GM19239 (cell line): ENCODE results near the gene SEMA4G.

Source experiments
- DNase-seq: peaks from one replicate; pipeline ENCODE4 v3.0.0; 2011; ENCODE audit warnings: low spot score; ENCODE audit not compliant: insufficient read length
- FAIRE-seq: peaks from 2 replicates; lab custom pipeline; 2011; peaks lifted over from hg19 to GRCh38; lab: Jason Lieb, UNC

Gene SEMA4G, protein sequence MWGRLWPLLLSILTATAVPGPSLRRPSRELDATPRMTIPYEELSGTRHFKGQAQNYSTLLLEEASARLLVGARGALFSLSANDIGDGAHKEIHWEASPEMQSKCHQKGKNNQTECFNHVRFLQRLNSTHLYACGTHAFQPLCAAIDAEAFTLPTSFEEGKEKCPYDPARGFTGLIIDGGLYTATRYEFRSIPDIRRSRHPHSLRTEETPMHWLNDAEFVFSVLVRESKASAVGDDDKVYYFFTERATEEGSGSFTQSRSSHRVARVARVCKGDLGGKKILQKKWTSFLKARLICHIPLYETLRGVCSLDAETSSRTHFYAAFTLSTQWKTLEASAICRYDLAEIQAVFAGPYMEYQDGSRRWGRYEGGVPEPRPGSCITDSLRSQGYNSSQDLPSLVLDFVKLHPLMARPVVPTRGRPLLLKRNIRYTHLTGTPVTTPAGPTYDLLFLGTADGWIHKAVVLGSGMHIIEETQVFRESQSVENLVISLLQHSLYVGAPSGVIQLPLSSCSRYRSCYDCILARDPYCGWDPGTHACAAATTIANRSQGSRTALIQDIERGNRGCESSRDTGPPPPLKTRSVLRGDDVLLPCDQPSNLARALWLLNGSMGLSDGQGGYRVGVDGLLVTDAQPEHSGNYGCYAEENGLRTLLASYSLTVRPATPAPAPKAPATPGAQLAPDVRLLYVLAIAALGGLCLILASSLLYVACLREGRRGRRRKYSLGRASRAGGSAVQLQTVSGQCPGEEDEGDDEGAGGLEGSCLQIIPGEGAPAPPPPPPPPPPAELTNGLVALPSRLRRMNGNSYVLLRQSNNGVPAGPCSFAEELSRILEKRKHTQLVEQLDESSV

DNA sequence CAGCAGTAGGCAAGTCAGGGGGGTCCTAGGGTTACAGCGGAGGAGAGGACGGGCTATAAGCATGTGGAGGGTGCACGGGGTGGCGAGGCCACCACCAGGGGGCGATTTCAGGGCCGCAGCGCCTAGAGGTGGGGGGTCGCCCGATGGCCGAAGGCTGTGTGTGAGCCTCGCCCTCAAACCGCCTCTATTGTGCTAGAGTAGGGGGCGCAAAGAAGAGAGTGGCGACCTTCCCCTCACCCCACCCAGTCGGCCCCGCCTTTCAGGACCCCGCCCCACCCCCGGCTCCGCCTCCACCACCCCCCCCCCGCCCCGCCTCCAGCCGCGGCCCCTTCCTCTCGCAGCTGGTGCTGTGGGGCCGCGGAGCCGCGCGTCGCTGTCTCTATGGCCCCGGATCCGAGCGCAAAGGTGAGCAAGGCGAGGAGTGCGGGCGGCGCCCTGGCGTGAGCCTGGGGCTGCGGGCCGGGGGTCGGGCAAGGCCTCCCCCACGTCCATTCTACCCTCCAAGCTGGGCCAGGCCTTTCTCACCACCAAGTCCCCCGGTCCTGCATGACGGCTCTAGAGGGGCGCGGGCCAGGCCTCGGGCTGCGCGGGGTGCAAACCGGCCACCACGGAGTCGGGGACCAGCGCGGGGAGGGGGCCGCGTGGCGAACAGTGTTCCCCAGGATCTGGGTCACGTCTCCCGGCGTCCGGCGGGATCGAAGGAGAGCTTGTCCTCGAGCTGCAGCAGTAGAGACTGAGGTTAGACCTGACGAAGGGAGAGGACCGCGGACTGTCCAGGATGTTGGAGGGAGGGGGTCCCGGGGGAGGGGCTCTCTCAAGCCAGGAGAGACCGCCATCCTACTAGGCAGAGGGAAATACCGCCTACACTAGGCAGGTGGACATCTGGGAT is at the start of gene SEMA4G:
Gene SEMA4G, plus strand, starts transcription at position 318 of the 889 bp plus-strand sequence. CDS start 3,409 bp downstream, outside the sequence.
- peak; percentile 57 for DNase-seq
- FAIRE-seq, result no peak

DNA sequence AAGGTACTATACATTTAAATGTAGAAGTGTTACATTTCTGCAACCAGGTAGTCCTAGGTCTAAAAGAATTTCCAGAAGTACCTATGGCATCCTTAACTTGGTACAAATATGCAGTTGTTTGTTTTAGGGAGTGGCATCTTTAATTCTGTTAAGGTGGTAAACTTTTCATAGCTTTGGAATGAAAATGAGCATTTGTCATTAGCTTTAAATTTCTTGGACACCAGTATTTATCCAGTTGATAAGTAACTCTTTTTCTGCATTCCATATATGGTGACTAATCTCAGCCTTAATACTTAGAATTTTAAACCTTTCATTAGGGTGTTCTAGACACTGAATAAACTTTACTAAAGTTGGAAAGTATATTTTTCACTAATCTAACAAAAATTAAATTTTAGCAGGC is 45.7 kb upstream of the SEMA4G start:
- DNase-seq (no peak), FAIRE-seq (no peak)

DNA sequence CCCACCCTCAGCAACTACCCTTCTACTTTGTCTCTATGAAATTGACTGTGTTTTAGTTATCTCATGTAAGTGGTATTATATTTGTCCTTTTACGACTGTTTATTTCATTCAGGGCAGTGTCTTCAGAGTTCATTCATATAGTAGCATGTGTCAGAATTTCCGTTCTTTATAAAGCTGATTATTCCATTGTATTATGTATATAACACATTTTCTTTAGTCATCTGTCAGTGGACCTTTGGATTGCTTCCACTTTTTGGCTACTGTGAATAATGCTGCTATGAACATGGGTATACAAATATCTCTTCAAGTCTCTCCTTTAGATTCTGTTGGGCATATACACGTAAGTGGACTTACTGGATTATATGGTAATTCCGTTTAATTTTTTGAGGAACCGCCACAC is 42.0 kb upstream of the SEMA4G start:
- FAIRE-seq (no peak), DNase-seq (no peak)

DNA sequence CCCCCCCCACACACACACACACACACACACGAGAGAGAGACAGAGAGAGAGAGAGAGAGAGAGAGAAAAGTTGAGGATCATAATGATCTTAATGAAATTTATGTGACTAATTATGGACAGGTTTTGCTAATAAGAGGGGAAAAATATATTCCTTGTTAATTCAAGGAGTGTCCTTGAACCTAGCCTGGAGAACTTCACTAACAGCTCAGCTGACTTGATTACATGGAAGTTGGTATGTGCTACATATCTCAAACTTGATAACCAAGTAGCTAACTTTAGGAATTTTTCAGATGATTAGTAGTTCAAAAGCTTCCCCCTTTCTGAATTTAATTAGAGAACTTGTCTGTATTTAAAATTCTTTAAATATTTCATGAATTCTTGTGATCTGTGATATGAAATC is 41.3 kb upstream of the SEMA4G start:
- FAIRE-seq (no peak), DNase-seq (no peak)

DNA sequence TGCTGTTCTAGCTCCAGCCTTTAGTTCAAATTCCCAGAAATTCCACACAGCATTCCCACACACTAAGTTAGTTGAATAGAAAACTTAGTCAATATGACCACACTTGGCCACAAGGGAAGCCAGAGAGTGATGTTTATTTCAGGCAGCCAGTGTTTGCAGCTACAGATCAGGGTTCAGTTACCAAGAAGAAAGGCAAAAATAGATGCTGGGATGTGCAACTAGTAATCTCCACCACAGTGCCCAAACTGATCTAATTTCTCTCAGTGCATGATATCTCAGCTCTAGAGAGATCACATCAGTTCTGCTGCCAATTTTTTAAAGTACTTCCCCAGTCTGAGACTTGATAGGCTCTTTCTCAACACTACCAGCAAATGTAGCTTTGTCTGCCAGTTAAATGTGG is 38.9 kb upstream of the SEMA4G start:
- DNase-seq (no peak), FAIRE-seq (no peak)

DNA sequence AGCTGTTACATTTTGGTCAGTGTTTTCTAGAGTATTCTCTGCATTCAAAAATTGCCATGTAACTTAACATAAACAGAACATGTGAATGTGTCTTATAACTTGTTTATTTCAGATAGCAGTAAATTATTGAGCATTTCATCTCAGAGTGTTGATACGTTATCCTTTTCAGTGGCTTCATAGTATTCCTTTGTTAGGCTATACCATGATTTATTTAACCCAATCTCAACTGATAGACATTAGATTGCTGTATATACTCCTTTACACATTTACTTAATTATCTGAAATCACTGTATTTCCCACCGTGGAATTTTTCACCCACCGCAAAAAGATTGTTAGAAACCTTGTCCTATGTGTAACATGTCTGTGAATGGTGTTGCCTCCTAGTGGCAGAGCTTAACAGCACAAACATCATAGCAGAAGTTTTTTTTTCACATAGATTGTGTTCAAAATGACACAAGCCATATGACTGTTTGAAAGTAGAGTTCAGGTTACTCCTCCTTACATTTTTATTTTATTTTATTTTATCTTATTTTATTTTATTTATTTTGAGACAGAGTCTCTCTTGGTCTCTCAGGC is 35.1 kb upstream of the SEMA4G start:
- no peak for DNase-seq

DNA sequence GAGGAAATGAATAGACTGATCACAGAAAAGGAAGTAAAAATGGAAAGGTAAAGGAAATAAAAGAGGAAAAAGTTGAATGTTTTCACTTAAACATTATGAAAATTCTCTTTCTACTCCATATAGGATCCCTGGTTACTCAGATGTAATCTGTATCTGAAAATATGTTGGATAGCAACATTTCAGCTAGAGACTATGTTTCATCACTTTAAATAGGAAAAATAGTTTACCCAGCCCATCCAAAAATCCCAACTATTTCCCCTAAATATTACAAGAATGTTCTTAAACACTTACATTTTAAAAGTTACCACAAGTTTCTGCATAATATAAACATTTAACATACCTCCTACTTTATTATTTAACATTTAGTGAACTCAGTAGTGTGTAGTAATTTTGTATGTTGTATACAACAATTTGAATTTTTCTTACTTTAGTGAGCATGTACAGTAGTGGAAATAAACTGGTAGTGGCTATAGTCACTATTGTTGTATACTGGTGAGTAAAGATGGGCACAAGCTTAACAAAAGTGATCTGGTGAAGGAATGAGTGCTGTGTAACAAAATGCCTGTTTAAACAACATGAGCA is 29.4 kb upstream of the SEMA4G start:
- DNase-seq (no peak), FAIRE-seq (no peak)

More for the DNA sequence above, 35.1 kb upstream of the SEMA4G start:
- peak; percentile 49 for FAIRE-seq

DNA sequence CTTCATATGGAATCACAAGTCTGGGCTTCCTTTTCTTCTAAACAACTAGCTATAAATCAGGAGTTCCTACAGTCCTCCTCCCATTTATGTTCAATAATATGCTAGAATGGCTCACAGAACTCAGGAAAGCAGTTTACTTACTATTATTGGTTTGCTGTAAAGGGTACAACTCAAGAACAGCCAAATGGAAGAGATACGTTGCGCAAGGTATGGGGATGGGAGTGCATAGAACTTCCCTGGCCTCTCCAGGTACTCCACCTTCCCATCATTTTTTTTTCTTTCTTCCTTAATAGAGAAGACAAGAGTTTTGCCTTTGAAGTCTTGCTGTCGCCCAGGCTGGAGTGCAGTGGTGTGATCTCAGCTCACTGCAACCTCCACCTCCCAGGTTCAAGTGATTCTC is 27.1 kb upstream of the SEMA4G start:
- FAIRE-seq, result no peak
- DNase-seq, result no peak

DNA sequence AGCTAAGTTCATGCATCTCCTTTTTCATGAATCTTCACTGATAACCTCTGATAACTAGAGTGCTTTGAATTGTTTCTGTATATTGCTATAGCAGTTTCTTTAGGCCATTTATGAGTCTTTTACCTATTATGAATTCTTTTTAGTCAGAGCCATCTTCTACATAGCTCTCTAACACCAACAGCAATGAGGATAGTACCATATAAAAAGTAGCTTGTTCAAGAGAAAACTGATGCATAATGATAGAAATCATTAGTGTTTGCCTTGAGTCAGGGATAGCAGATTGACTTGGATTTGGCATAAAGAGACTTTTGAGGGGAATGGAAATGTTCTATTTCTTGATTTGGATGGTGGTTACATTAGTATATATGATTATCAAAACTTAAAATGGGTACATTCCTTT is 25.8 kb upstream of the SEMA4G start:
- DNase-seq (no peak), FAIRE-seq (no peak)

DNA sequence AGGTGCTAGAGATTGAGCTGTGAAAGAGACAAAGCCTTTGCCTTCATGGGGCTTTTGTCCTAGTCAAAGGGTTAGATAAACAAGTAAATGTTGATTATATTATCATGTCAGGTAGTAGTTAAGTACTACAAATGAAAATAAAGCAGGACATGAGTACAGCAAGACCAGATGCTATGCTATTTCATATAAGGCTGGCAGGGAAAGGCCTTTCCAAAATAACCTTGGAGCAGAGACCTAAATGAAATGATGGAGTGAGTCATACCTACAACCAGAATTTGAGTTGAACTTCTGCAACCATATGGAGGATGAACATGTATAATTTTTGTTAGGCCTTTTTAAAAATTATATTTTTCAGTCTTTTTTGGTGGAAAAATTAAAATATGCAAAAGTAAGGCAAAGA is 23.6 kb upstream of the SEMA4G start:
- FAIRE-seq, result no peak
- no peak for DNase-seq

DNA sequence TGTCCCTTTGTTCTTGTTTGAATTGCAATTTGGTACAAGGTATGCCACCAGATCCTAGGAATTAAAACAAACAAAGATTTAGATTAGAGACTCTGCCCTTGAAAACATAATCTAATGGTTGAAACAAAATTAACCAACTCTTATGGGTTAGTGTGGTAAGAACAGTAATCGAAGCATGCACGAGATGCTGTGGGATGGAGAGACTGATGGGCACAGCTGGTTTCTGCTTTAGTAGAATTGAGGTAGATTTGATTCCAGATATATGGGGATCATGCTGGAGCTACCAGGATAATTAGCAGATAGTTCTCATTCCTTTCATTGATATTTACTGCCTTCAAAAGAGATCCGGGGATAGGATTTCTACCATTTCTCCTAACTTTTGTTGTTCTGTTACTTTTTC is 20.4 kb upstream of the SEMA4G start:
- DNase-seq (no peak), FAIRE-seq (no peak)

DNA sequence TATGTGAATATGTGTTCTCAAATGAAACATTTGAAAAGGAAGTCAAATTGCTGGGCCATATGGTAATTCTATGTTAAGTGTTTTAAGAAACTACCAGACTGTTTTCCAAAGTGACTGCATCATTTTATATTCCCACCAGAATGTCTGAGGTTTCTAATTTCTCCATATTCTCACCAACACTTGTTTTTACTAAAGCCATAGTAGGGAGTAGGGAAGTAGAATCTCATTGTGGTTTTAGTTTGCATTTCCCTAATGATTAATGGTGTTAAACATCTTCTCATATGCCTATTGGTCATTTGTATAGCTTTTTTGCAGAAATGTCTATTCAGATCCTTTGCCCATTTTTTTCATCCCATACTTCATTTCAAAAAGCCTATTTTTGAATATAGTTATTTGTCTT is 9.1 kb upstream of the SEMA4G start:
- FAIRE-seq (peak; percentile 40), DNase-seq (no peak)

DNA sequence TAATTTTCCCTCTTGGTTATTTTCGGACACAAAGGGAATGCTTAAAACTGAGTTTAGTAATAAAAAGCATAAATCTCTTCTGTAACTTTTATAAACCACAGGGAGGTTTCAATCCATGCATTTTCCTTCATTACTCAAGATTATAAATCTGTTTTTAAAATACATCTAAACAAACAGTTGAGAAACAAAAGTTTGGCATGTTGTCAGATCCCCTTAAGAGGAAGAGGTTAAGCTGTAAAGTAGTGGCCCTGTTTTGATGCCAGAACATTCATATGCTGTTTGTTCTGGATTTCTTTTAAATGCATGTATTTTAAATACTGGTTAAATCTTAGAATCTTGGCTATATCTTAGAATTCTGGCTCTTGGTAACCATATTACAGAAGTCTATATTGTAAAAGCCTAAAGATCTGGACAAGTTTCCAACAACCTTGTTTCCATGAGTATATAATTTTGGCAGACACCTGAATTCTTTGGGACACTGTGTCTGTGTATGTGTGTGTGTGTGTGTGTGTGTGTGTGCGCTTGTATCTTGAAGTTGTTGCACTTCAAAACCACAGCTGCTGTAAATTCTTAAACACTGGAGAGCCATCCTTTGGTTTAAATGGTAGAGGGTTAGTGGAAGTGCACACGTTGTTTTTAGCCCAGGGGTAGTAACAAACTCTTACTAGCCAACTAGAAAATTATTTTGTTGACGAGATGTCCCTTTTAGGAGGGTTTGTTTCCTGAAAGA is 6.8 kb upstream of the SEMA4G start:
- FAIRE-seq (peak; percentile 59), DNase-seq (no peak)

DNA sequence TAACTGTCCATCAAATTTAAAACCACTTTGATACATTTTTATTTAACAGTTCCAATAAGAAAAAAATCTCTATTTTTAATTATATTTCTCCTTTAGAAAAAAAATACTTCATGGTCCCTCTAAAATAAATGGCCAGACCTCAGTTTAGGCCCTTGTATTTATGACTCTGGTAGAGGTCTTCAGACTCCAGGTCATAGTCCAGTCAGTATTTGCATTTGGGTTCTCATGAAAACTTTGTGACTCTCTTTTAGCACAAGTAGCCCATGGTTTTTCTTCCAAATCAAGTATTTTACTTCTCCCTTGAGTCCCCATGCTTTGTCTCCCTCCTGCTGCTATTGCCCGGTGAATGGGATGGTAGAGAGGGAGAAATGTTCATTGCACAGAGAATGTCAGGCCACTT is 5.5 kb upstream of the SEMA4G start:
- FAIRE-seq, result no peak
- DNase-seq, result no peak

DNA sequence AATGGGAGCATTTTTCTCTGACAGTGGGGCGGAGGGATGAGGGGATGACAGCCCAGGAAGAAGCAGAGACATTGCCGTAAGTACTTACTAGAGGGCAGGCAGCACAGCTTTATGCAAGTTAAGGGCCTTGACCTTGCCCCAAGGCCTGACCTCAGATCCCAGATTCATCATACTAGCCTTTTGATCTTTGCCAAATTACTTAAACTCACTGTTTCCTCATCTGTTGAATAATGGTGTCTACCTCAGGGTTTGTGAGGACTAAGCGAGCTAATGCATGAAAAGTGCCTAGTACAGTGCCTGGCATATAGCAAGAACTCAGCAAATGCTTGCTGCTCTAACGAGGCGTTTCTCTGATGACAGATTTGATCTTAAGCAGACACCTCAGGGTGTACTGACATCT is 3.5 kb upstream of the SEMA4G start:
- DNase-seq (no peak), FAIRE-seq (no peak)

DNA sequence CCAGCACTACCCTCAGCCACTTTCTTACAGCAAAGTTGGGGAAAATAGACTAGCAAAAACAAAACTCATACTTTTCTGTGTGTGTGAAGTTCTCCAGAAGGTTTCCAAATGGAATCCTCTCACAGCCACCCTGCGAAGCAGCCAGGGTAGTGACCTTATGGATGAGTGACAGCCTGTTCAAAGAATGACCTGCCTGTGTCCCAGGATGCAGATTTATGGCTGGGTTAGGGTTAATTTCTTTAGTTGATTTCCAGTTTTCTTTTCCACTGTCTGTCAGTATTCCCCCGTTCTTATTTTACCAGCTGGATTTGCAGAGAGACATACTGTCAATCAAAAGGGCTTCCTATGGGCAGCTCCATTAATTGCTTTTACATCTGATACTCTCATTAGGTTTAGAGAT is 2.4 kb upstream of the SEMA4G start:
- no peak for DNase-seq
- FAIRE-seq, result no peak

DNA sequence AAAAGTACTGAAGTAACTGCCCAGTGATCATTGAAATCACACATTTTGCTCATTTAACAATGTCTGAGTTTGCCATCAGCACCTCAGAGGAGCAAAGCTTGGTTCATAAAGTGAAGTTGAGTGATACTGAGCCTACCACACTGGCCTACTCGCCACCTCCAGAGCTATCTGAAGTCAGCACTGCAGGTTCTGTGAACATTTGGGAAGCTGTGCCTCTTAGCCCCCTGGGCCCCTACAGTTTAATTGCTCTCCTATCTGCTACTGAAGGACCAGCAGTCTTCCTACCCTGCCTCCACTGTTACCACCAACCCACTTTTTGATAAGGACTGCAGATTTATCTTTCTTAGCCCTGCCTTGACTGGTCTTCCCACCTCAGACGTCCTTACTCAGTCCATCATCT is 2.0 kb upstream of the SEMA4G start:
- FAIRE-seq, result no peak

DNA sequence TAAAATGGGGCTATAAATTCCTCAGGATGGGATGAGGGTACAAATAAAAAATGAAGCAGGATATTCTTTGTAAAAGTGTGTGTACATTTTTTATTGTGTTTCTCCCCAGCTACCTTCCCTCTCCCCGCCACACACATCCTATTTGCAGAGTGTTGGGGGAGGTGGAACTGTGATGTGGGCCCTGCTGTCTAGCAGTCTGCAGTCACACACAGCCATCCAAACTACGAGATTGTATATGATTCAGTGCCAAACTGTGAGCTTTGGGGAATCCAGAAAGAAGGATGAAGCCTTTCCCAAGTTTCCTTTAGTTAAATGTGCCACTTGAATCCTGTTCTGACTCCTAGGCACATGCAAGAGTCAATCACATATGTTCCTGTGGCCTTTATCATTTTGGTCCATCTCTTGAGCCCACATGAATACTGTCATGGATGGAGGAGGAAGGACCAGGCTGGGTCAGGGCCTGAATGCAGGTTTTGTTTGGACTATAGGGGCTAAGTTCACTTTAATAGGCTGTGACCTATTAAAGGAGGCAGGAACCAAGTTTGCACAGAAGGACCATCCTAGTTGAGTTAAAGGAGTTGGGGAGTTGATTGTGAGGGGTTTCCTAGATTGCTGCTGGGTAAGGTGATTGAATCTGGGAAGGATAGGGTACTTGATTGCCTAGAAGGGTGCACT is 1.1 kb upstream of the SEMA4G start:
- DNase-seq (no peak), FAIRE-seq (no peak)

More for the DNA sequence above, 2.0 kb upstream of the SEMA4G start:
- no peak for DNase-seq

DNA sequence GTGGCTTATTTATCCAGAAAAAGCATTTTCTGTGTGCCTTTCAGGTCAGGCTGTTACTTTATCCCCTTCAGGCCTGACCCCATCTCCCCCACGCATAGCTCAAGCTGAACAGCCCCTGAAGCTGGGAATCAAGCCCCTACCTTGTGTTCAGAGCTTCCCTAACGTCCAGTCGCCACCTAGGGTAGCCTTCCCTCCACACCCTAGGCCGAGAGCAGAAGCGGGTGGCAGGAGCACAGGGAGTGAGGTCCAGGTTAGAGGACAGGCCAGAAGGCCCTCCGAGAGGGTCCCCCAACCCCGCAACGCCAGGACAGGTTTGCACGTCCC is 479 bp upstream of the SEMA4G start:
- DNase-seq (no peak), FAIRE-seq (peak; percentile 18)
